Measurements from ENCODE around the gene NPR1.

DNA sequence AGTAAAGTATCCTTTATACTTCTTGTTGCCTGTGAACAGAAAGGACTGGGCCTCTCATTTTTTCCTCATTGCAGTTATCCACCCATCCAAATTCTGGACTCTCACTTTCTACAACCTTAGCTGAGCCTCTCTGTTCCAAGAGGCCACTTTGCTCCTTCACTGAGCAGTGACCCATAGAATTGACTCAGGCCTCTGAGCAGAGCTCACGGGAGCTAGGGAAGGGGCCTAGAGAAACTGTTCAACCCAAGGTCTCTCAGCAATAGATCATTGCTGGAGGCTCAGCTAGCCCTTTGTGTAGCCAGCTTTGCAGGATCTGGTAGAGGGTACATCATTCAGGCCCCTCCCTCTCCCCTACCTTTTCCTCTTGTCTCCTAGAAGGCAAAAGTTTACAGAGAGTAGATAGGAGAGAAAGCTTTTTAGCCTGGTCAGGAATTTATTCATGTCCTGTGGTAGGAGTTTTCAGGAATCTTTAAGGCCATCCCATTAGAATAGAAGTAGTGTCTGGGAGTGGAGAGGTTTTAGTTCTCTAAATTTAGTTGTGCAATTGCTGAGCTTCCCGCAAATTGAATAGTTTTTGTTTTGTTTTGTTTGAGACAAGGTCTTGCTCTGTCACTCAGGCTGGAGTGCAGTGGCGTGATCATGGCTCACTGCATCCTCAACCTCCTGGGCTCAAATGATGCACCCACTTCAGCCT, 56.1 kb downstream of the NPR1 start:
- TF ChIP-seq, protein P1, sequence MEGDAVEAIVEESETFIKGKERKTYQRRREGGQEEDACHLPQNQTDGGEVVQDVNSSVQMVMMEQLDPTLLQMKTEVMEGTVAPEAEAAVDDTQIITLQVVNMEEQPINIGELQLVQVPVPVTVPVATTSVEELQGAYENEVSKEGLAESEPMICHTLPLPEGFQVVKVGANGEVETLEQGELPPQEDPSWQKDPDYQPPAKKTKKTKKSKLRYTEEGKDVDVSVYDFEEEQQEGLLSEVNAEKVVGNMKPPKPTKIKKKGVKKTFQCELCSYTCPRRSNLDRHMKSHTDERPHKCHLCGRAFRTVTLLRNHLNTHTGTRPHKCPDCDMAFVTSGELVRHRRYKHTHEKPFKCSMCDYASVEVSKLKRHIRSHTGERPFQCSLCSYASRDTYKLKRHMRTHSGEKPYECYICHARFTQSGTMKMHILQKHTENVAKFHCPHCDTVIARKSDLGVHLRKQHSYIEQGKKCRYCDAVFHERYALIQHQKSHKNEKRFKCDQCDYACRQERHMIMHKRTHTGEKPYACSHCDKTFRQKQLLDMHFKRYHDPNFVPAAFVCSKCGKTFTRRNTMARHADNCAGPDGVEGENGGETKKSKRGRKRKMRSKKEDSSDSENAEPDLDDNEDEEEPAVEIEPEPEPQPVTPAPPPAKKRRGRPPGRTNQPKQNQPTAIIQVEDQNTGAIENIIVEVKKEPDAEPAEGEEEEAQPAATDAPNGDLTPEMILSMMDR (conservative IDR thresholded peaks at IDR 0.05; ENCODE audit: low read length), result no peak
- no peak for TF ChIP-seq EZH2phosphoT487 (IDR thresholded peaks at IDR 0.05; ENCODE audit: borderline replicate concordance)

Data from Loucy (cell line).